Measurements from ENCODE around the gene MOV10L1.
"Not testable (repeated sequence)": the region's sequence is repeated elsewhere in the genome, so short reads cannot be mapped to it uniquely, and the experiment has no call there.

MOV10L1 gene

GRCh38 chr22:50078246-50078645 is 11.6 kb upstream of the MOV10L1 start:
- no peak for DNase-seq (ENCODE audit: low read depth)

DNA sequence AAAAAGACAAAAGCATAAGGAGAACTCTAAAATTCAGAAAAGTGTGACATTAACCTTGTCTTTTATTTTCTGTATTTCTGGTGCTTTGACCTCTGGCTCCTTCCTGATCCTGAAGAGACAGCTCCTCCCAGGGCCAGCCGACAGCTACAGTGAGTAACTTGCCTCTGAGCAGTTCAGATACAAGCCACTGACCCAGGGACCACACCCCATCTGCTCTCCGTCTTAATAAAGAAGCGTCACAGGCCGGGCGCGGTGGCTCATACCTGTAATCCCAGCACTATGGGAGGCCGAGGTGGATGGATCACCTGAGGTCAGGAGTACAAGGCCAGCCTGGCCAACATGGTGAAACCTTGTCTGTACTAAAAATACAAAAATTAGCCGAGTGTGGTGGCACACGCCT is 11.0 kb upstream of the MOV10L1 start:
- DNase-seq (ENCODE audit: low read depth), result no peak

DNA sequence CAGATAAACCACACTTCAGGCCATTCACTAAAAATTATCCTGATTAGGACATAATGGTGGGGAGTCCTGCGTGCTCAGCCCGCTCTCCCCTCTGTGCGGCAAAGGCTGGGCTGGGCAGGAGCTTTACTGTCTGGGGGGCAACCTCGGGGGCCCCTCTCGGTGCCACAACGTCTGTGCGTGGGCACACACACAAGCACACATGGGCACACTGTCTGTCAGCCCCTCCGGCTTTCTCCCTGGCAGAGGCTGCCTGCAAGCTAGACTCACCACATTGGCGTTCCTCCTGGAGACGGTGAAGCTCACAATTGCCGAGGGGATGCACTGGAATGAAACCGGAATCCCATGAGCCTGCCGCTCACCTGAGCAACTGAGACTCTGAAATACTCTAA is 9.7 kb upstream of the MOV10L1 start:
- no peak for DNase-seq (ENCODE audit: low read depth)

DNA sequence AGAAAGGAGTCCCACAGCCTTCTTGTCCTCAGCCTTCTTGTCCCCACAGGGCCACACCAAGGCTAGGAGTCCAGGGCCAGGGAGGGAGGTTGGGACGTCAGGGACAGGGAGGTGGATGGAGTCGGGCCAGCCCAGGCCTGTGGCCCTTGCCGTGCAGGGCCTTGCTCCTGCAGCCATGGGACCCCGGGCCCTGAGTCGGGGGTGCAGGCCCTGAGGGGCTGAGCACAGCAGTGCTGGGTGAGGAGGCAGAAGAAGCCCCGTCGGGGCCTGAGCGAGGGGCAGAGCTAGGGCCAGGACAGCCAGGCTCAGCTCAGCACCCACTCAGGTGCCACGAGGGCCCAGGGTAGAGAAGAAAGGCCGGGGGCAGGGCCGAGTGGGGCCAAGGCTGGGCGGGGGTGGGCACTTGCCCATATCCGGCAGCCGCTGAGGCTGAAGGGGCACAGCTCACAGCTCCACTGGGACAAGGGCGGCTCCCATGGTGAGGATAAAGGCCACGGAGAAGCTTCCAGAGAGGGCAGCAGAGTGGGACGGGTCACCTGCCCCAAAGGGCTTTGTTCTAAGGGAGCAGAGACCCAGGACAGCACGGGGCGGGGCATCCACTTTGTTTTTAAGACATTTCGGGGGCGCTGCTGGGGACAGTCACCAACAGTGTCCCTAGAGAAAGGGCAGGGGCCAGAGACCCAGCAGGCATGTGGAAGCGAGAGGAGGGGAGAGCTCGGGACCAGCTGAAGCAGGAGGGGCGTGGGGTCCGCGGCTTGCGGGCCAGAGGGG is 8.2 kb upstream of the MOV10L1 start:
- no peak for DNase-seq (ENCODE audit: low read depth)

DNA sequence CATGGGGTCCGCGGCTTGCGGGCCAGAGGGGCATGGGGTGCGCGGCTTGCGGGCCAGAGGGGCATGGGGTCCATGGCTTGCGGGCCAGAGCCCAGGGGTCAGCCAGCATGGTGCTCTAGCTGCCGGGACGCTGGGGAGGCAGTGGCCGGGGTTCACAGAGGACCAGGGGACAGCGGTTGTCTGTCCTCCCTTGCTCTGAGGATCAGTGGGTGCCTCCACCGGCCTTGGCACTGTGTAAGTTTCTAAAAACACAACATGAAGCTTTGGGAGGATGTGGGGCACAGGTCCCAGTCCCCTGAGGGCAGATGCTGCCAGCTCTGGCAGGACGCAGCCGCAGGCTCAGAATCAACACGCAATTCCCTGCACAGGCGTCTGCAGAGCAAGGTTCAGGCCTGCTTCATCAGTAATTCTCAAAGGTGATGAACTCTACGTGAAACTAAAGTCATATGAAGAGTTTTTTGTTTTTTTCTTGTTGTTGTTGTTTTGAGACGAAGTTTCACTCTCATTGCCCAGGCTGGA is 7.5 kb upstream of the MOV10L1 start:
- DNase-seq (ENCODE audit: low read depth), result no peak

DNA sequence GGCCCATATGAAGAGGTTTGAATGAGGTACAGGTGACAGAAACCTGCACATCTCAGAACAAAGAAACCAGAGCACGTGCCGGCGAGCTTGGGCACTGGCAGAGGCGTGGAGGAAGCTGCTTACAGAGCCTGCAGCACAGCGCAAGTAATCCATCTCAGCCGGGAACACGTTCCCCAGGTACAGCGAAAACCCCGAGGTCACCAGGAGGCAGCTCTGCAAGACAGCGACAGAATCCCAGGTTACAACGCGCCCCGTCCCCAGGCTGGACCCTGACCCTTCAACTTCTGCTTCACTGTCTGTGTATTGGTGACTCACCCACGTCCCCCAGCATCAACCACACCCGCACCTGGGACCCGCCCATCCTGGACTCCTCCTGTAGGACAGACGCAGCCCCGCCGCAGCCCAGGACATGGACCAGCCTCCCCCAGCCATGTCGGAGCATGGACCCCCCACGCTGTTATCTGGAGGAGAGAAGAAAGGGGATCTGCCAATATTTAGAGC is 6.8 kb upstream of the MOV10L1 start:
- DNase-seq (ENCODE audit: low read depth), result no peak

DNA sequence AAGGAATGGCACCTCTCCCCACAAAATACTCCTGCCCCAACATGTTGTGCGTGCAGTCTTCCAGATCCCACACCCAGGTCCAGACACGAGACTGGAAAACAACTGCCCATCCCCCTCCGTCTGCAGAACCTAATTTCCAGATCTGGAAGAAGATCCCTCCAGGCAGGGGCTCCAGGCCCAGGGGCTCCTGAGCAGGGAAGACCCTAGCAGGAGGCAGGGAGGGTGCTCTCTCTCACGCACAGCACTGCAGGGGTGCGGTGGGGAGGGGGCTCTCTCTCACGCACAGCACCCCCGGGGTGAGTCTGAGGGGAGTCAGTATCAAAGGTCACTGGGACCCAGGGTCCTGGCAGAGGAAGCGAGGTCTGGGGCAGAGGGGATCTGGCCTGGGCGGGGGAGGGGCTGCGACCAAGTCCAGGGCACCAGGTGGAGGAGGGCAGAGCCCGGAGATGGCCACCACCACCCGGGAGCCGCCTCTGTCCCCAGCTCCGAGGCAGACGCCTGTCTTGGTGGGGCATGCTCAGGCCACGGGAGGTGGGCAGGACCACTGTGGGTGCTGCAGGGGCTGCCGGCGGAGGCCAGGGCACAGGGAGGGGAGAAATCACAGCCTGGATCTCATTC is 6.2 kb upstream of the MOV10L1 start:
- DNase-seq (ENCODE audit: low read depth), result no peak

- DNase-seq (ENCODE audit: low read depth), result no peak
Measured at GRCh38 chr22:50084080-50084477, 5.7 kb upstream of the MOV10L1 start.

GRCh38 chr22:50084614-50085021 is 5.2 kb upstream of the MOV10L1 start:
- no peak for DNase-seq (ENCODE audit: low read depth)

- no peak for DNase-seq (ENCODE audit: low read depth)
Measured at GRCh38 chr22:50085211-50085972, 4.4 kb upstream of the MOV10L1 start, which contains the start of gene MLC1. MLC1 (minus strand) TSS chr22:50085426; CDS start chr22:50084902, 524 bp downstream.

- DNase-seq (ENCODE audit: low read depth), result no peak
Measured at GRCh38 chr22:50086526-50086925, 3.3 kb upstream of the MOV10L1 start.

- DNase-seq (ENCODE audit: low read depth), result not testable (repeated sequence)
Measured at GRCh38 chr22:50086975-50087374, 2.8 kb upstream of the MOV10L1 start.

DNA sequence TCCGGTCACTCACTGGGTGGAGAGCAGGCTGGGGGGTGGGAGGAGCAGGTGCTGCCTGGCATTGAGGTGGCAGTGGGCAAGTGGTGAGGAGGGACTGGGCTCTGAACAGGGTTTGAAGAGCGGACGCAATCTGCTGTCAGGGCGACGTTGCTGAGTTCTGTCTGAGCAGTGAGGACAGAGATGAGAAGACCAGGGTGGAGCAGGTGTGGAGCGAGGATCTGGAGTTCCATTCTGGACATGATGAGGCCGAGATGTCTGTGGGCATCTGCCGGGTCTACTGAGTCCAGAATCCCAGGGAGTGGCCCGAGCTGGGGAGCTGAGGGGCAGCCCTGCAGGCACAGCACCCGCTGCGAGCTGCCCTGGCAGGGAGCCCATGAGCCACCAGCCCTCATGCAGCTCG is 2.2 kb upstream of the MOV10L1 start:
- DNase-seq (ENCODE audit: low read depth), result no peak

DNA sequence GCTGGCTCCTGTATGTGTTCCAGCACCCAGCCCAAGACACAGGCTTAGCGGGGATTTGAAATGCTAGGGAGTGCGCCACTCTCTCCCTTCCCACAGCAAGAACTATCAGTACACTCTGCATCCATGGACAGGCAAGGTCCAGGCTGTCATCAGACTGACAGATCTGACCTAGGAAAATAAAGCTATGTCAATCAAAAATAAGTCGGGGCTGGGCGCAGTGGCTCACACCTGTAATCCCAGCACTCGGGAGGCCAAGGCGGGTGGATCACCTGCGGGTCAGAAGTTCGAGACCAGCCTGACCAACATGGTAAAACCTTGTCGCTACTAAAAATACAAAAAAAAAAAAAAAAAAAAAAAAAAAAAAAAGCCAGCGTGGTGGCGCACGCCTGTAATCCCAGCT is 1.7 kb upstream of the MOV10L1 start:
- no peak for DNase-seq (ENCODE audit: low read depth)

- no peak for DNase-seq (ENCODE audit: low read depth)
Measured at GRCh38 chr22:50089231-50089630, 575 bp upstream of the MOV10L1 start.

GRCh38 chr22:50090412-50090714 is 557 bp downstream of the MOV10L1 start:
- DNase-seq (ENCODE audit: low read depth), result no peak

GRCh38 chr22:50091092-50091768 is 1.4 kb downstream of the MOV10L1 start:
- DNase-seq (ENCODE audit: low read depth), result no peak

DNA sequence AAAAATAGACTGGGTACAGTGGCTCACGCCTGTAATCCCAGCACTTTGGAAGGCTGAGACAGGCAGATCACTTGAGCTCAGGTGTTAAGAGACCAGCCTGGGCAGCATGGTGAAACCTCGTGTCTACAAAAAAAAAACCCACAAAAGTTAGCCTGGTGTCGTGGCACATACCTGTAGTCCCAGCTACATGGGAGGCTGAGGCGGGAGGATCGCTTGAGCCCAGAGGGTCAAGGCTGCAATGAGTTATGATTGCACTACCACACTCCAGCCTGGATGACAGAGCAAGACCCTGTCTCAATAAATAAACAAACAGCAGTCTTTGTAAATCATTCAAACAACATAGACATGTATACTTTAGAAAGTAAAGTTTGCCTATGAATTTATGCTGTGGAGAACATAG is 2.5 kb downstream of the MOV10L1 start:
- no peak for DNase-seq (ENCODE audit: low read depth)

GRCh38 chr22:50098052-50098451 is 8.2 kb downstream of the MOV10L1 start:
- DNase-seq (ENCODE audit: low read depth), result no peak

- DNase-seq (ENCODE audit: low read depth), result no peak
Measured at GRCh38 chr22:50101870-50102565, 12.2 kb downstream of the MOV10L1 start.

DNA sequence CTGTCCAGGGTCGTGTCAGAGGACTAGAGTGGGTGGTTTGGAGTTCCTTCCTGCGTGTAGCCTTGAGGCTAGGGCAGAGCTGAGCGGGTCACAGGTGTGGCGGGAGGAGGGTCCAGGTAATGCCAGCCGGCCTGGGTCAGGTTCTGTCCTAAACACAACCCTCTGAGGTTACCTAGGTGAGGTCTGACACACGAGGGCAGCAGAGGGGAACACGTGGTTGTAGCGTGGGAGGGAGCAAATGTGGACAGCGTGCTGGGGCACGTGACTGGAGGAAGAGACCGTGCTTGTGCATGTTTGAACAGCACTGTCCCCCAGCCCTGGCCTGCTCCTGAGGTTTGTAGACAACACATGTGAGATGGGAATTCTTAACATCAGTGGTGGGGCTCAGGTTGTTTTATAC is 13.1 kb downstream of the MOV10L1 start:
- DNase-seq (ENCODE audit: low read depth), result no peak

- DNase-seq (ENCODE audit: low read depth), result no peak
Measured at GRCh38 chr22:50104141-50104544, 14.3 kb downstream of the MOV10L1 start.

Measured in T follicular helper cell (primary cell).